K562 (cell line): ENCODE measurements around the gene MAZ. TPM values are rescaled to one million over a fixed set of nuclear protein-coding genes. Genes with fewer than 3 reads are reported as not detected.
A peak's percentile ranks its signal among the peaks of the same experiment; 100 is the strongest.

Experiments
- CHD2 ChIP-seq: IDR thresholded peaks from 2 replicates; pipeline ENCODE4 v1.6.1; 2011; ENCODE audit warnings: low read depth, low read length
- HDAC1 ChIP-seq, 2 experiments: fragments of 450-650 bp; IDR thresholded peaks; 2 replicates each; pipeline ENCODE4 v1.6.1; 2016 to 2017; ENCODE audit warnings: inconsistent platforms in 1 of 2, mild to moderate bottlenecking in 1 of 2, moderate library complexity in 1 of 2
- KAT2B ChIP-seq: IDR thresholded peaks from one replicate; pipeline ENCODE4 v1.6.1; 2012; ENCODE audit warnings: low read depth, mild to moderate bottlenecking, control low read depth, inconsistent platforms, low read length, moderate library complexity
- KAT7 ChIP-seq: sonication (generic); formaldehyde crosslinking; IDR thresholded peaks from 2 replicates; pipeline ENCODE4 v1.8.0; 2022; ENCODE audit warnings: missing genetic modification reagents, mild to moderate bottlenecking, borderline replicate concordance
- L3MBTL2 ChIP-seq: fragments of 450-650 bp; IDR thresholded peaks from 2 replicates; pipeline ENCODE4 v1.6.1; 2016; ENCODE audit warnings: mild to moderate bottlenecking, moderate library complexity
- NCOA6 ChIP-seq: fragments of 450-650 bp; IDR thresholded peaks from 2 replicates; pipeline ENCODE4 v1.6.1; 2017; ENCODE audit warnings: mild to moderate bottlenecking
- NFIC ChIP-seq: fragments of 450-650 bp; IDR thresholded peaks from 2 replicates; pipeline ENCODE4 v1.6.1; 2017; ENCODE audit warnings: mild to moderate bottlenecking, inconsistent platforms
- POLR2H ChIP-seq: IDR thresholded peaks from 2 replicates; pipeline ENCODE4 v1.6.1; 2016; ENCODE audit warnings: missing genetic modification characterization, low read depth, mild to moderate bottlenecking, control low read depth, missing compliant biosample characterization, moderate library complexity
- PTTG1 ChIP-seq: fragments of 450-650 bp; IDR thresholded peaks from 2 replicates; pipeline ENCODE4 v1.6.1; 2016; ENCODE audit warnings: low read depth, mild to moderate bottlenecking, missing genetic modification characterization, missing compliant biosample characterization
- RFX1 ChIP-seq: fragments of 450-650 bp; IDR thresholded peaks from 2 replicates; pipeline ENCODE4 v1.6.1; 2016; ENCODE audit warnings: mild to moderate bottlenecking, moderate library complexity
- RUNX1 ChIP-seq: sonication (generic); IDR thresholded peaks from 2 replicates; pipeline ENCODE4 v1.6.1; 2016; ENCODE audit warnings: antibody characterized with exemption, low read depth
- SAFB ChIP-seq: fragments of 200-400 bp; formaldehyde crosslinking; IDR thresholded peaks from 2 replicates; pipeline ENCODE4 v1.6.1; 2017; ENCODE audit warnings: low read depth, low read length, borderline replicate concordance
- TEAD1 ChIP-seq, 2 experiments: fragments of 450-650 bp in 1 of 2; sonication (generic) in 1 of 2; formaldehyde crosslinking; IDR thresholded peaks; 2 replicates each; pipeline versions ENCODE4 v1.4.0 to v1.8.0; 2020 to 2022; ENCODE audit warnings: mild to moderate bottlenecking in 2 of 2, missing genetic modification reagents in 1 of 2
- ZNF174 ChIP-seq: fragments of 250-450 bp; sonication (Bioruptor Pico); IDR thresholded peaks from 2 replicates; pipeline ENCODE4 v1.4.0; 2020; ENCODE audit warnings: mild to moderate bottlenecking
- ZNF24 ChIP-seq: fragments of 450-650 bp; IDR thresholded peaks from 2 replicates; pipeline ENCODE4 v1.6.1; 2016
- ZNF699 ChIP-seq: fragments of 250-450 bp; sonication (Bioruptor Pico); IDR thresholded peaks from 2 replicates; pipeline ENCODE4 v1.8.0; 2021; ENCODE audit warnings: mild to moderate bottlenecking, moderate library complexity; ENCODE audit not compliant: insufficient replicate concordance
- ZNF830 ChIP-seq: fragments of 250-450 bp; sonication (Bioruptor Pico); IDR thresholded peaks from 2 replicates; pipeline ENCODE4 v1.5.0; 2021; ENCODE audit warnings: mild to moderate bottlenecking
- ZZZ3 ChIP-seq: fragments of 450-650 bp; IDR thresholded peaks from 2 replicates; pipeline ENCODE4 v1.6.1; 2016; ENCODE audit warnings: antibody characterized with exemption, mild to moderate bottlenecking, moderate library complexity
- polyA plus RNA-seq, 8 experiments: library from polyadenylated mRNA; depleted of rRNA in 4 of 8; stranded (reverse) in 5 of 8; unstranded in 3 of 8; fragments of >200 nt; fragmentation: Nextera tagmentation in 2 of 8; fragmentation: Illumina TruSeq in 1 of 8; extraction: Ambion mirVana in 2 of 8; extraction: Trizol in 1 of 8; gene quantifications; 2 replicates each; pipeline versions ENCODE4 v1.2.1 to v1.2.3, GENCODE V29; 2011 to 2014; ENCODE audit warnings: inconsistent platforms in 1 of 8, missing spikeins in 1 of 8
- total RNA-seq, 7 experiments: library from RNA; depleted of rRNA in 6 of 7; stranded (reverse); fragments of >200 nt in 6 of 7; fragmentation: Illumina TruSeq in 2 of 7; extraction: Trizol in 2 of 7; gene quantifications; 2 replicates each; pipeline versions ENCODE4 v1.2.1 to v1.2.3, GENCODE V29; 2011 to 2021; ENCODE audit warnings: low replicate concordance in 1 of 7
- TF ChIP-seq, protein P1 (sequence below): sonication (generic); formaldehyde crosslinking; IDR thresholded peaks from 2 replicates; pipeline ENCODE4 v1.8.1; 2023; ENCODE audit warnings: mild to moderate bottlenecking, missing genetic modification reagents
- TF ChIP-seq, protein P2 (sequence below), 2 experiments: fragments of 250-450 bp in 1 of 2; fragments of 450-650 bp in 1 of 2; sonication (Bioruptor Pico) in 1 of 2; IDR thresholded peaks; 2 replicates each; pipeline versions ENCODE4 v1.6.1 to v1.8.0; 2016 to 2021; ENCODE audit warnings: mild to moderate bottlenecking in 2 of 2, moderate library complexity in 2 of 2, missing compliant biosample characterization in 1 of 2, missing genetic modification characterization in 1 of 2
- TF ChIP-seq, protein P3 (sequence below): fragments of 250-450 bp; sonication (Bioruptor Pico); IDR thresholded peaks from 2 replicates; pipeline ENCODE4 v1.4.0; 2020

MAZ gene
- total and polyA plus RNA-seq, 9 of the 15 experiments (the other 6 are each of a cell fraction or from before 2014, with no cell fraction given) = 45.4 to 532 (median 250) TPM

DNA sequence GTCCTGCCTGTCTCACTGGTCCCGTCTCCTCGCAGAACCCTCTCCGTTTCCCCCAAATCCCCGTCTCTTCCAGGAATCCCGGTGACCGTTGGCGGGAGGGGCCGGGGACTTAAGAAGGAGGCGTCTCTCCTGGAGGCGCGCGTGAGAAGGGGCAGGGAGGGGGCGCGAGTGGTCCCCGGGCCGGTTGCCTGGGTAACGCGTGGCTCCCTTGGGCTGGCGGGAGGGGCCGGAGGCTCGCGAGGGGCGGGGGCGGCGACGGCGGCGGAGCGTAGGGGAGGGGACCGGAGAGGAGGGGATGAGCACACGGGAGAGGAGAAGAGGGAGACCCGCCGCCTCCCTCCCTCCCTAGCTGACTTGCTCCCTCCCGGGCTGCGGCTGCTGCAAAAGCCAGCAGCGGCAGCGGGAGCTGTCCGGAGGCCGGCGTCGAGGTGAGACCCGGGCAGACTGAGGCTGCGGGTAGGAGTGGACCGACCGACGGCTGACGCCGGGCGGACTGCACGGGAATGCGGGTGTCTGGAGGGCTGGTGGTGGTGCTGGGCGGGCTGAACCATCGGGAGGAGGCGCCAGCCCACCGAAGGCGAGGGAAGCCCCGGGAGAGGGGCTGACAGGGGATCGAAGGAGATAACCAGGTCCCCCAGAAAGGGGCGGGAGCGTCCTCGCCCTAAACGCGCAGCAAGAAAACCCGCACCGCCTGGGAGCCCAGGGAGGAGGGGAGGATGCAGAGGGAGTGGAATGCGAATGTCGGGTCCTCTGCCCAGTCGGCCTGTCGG, 5.8 kb downstream of the MAZ start, which contains the start of gene PRRT2 (continued):
- peak; percentile 83; the same call in 1 of the 2 replicates for TF ChIP-seq KAT7
- no peak for TF ChIP-seq CHD2
- no peak for TF ChIP-seq RUNX1
- no peak for TF ChIP-seq ZNF699 (CRISPR knock-in tag)
- TF ChIP-seq, protein P1, sequence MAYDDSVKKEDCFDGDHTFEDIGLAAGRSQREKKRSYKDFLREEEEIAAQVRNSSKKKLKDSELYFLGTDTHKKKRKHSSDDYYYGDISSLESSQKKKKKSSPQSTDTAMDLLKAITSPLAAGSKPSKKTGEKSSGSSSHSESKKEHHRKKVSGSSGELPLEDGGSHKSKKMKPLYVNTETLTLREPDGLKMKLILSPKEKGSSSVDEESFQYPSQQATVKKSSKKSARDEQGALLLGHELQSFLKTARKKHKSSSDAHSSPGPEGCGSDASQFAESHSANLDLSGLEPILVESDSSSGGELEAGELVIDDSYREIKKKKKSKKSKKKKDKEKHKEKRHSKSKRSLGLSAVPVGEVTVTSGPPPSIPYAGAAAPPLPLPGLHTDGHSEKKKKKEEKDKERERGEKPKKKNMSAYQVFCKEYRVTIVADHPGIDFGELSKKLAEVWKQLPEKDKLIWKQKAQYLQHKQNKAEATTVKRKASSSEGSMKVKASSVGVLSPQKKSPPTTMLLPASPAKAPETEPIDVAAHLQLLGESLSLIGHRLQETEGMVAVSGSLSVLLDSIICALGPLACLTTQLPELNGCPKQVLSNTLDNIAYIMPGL (CRISPR knock-in tag) = no peak
- TF ChIP-seq, protein P2, sequence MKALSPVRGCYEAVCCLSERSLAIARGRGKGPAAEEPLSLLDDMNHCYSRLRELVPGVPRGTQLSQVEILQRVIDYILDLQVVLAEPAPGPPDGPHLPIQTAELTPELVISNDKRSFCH (CRISPR knock-in tag; IDR thresholded peaks at IDR 0.05) = no peak
- TF ChIP-seq, protein P2 (tag; IDR thresholded peaks at IDR 0.05) = 0 out of 2 replicates have a peak, but pooled peaks have one; percentile 33
- TF ChIP-seq POLR2H (tag) = no peak
- TF ChIP-seq ZZZ3 = no peak
- TF ChIP-seq NCOA6 = peak; percentile 84
- TF ChIP-seq ZNF830 (CRISPR knock-in tag) = no peak
- TF ChIP-seq NFIC = peak; percentile 48
- 0 out of 4 replicates have a peak, but pooled peaks of 1 of the 2 experiments have one; percentile 36 for TF ChIP-seq TEAD1 (CRISPR knock-in tag; IDR thresholded peaks at IDR 0.05)
- peak; percentile 86; the same call in 1 of the 2 replicates for TF ChIP-seq RFX1
- no peak for TF ChIP-seq ZNF24
- TF ChIP-seq, protein P3, sequence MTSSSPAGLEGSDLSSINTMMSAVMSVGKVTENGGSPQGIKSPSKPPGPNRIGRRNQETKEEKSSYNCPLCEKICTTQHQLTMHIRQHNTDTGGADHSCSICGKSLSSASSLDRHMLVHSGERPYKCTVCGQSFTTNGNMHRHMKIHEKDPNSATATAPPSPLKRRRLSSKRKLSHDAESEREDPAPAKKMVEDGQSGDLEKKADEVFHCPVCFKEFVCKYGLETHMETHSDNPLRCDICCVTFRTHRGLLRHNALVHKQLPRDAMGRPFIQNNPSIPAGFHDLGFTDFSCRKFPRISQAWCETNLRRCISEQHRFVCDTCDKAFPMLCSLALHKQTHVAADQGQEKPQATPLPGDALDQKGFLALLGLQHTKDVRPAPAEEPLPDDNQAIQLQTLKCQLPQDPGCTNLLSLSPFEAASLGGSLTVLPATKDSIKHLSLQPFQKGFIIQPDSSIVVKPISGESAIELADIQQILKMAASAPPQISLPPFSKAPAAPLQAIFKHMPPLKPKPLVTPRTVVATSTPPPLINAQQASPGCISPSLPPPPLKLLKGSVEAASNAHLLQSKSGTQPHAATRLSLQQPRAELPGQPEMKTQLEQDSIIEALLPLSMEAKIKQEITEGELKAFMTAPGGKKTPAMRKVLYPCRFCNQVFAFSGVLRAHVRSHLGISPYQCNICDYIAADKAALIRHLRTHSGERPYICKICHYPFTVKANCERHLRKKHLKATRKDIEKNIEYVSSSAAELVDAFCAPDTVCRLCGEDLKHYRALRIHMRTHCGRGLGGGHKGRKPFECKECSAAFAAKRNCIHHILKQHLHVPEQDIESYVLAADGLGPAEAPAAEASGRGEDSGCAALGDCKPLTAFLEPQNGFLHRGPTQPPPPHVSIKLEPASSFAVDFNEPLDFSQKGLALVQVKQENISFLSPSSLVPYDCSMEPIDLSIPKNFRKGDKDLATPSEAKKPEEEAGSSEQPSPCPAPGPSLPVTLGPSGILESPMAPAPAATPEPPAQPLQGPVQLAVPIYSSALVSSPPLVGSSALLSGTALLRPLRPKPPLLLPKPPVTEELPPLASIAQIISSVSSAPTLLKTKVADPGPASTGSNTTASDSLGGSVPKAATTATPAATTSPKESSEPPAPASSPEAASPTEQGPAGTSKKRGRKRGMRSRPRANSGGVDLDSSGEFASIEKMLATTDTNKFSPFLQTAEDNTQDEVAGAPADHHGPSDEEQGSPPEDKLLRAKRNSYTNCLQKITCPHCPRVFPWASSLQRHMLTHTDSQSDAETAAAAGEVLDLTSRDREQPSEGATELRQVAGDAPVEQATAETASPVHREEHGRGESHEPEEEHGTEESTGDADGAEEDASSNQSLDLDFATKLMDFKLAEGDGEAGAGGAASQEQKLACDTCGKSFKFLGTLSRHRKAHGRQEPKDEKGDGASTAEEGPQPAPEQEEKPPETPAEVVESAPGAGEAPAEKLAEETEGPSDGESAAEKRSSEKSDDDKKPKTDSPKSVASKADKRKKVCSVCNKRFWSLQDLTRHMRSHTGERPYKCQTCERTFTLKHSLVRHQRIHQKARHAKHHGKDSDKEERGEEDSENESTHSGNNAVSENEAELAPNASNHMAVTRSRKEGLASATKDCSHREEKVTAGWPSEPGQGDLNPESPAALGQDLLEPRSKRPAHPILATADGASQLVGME (CRISPR knock-in tag) = peak; percentile 49; the same call in 1 of the 2 replicates
- TF ChIP-seq SAFB = 0 out of 2 replicates have a peak, but pooled peaks have one; percentile 11
- TF ChIP-seq KAT2B = no peak
- TF ChIP-seq ZNF174 = no peak
- TF ChIP-seq HDAC1 (IDR thresholded peaks at IDR 0.05) = peak in 1 of 2 experiments; percentile 13; a peak in 1 of 4 replicates
- TF ChIP-seq L3MBTL2 = peak; percentile 58; the same call in 1 of the 2 replicates
- no peak for TF ChIP-seq PTTG1
